ENCODE measurements around the gene QARS1. TPM values are rescaled to one million over a fixed set of nuclear protein-coding genes. Genes with fewer than 3 reads are reported as not detected.

QARS1 gene
- polyA plus RNA-seq, 3 donors: 142 to 326 (median 142) TPM

DNA sequence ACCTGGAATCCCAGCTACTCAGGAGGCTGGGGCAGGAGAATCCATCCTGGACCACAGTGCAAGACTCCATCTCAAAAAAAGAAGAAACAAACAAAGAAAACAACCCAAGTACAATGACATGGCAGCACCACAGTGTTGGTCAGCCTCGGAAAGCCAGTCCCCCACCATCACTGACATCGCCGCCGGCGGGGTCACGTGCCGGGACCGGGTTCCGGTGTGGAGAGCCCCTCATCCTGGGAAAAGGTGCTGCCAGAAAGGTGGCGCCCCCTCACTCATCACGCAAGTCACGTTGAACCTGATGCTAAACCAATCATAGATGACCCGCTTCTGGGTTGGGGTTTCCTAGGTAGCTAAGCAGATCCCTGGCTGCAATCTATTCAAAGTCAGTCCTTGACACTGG lies 28.4 kb downstream of the QARS1 start:
- Mint-ChIP-seq H3K4me1 (no peaks in the 10 kb centered on the region), H3K36me3 (peaks cover 63 to 79% of the 10 kb centered on the region in 2 donors), H3K9me3 (no peaks in the 10 kb centered on the region), H3K27ac (no peak overlapping the region), H3K4me3 (no peak overlapping the region), H3K27me3 (ENCODE audit: low read depth in 3 of 3) (no peaks in the 10 kb centered on the region)
- Histone ChIP-seq H3K9me3 (replicated peaks in 1 of 2; ENCODE audit: control insufficient read depth in 1 of 2, insufficient read depth in 1 of 2, low read length in 2 of 2) (no peaks in the 10 kb centered on the region), H2AFZ (ENCODE audit: insufficient read depth, low read depth, low read length, poor library complexity, severe bottlenecking) (no peak overlapping the region), H3K36me3 (replicated peaks in 1 of 2; ENCODE audit: control insufficient read depth in 1 of 2, insufficient read depth in 2 of 2, low read length in 2 of 2) (peaks cover 70 to 85% of the 10 kb centered on the region in 2 donors), H3K27ac (ENCODE audit: low read depth in 1 of 2, low read length in 2 of 2) (no peak overlapping the region), H4K20me1 (ENCODE audit: insufficient read depth, low read length) (peaks cover 73% of the 10 kb centered on the region), H3K4me1 (ENCODE audit: control insufficient read depth in 1 of 2, insufficient read depth in 2 of 2, low read length in 2 of 2) (no peaks in the 10 kb centered on the region), H3K79me2 (ENCODE audit: insufficient read depth, low read length) (peaks cover 75% of the 10 kb centered on the region), H3K4me3 (replicated peaks in 1 of 3; ENCODE audit: low read depth in 2 of 3, low read length in 3 of 3) (no peak overlapping the region), H3K27me3 (ENCODE audit: control insufficient read depth in 2 of 2, insufficient read depth in 2 of 2, low read length in 2 of 2) (no peaks in the 10 kb centered on the region), H3K9ac (ENCODE audit: insufficient read depth, low read length, poor library complexity, severe bottlenecking) (no peak overlapping the region), H3K4me2 (replicated peaks; ENCODE audit: extremely low read depth, low read length, poor library complexity, severe bottlenecking) (no peak overlapping the region)
- 100% methylated on average over 1 of the region's 13 CpGs for WGBS (ENCODE audit: insufficient coverage)
- no peak for TF ChIP-seq CTCF (IDR thresholded peaks at IDR 0.05)
- intact Hi-C loops (cut with micrococcal nuclease): no loop called here
- no peak for DNase-seq

DNA sequence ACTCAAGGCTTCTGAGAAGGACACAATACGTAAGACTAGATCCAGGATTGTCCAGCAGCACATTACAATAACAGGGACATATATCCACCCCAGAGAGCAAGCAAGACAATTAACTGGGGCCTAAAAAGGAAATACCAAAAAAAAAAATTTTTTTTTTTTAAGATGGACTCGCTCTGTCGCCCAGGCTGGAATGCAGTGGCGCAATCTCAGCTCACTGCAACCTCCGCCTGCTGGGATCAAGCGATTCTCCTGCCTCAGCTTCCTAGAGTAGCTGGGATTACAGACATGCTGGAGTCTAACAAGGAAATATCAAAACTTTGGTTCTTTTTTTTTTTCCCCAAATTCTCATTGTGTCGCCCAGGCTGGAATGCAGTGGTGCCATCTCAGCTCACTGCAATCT lies 46.5 kb downstream of the QARS1 start:
- Mint-ChIP-seq H3K4me1 (no peaks in the 10 kb centered on the region), H3K9me3 (peaks cover 0 to 1% (median 0%) of the 10 kb centered on the region in 7 donors), H3K36me3 (peaks cover 47 to 82% of the 10 kb centered on the region in 2 donors), H3K4me3 (no peak overlapping the region), H3K27me3 (ENCODE audit: low read depth in 3 of 3) (no peaks in the 10 kb centered on the region), H3K27ac (peak overlapping the region in 1 of 7 donors; percentile 50)
- H3K36me3 ChIP-seq (replicated peaks in 1 of 2; ENCODE audit: control insufficient read depth in 1 of 2, insufficient read depth in 2 of 2, low read length in 2 of 2): peaks cover 49 to 89% of the 10 kb centered on the region in 2 donors
- H2AFZ ChIP-seq (ENCODE audit: insufficient read depth, low read depth, low read length, poor library complexity, severe bottlenecking): no peak overlapping the region
- H3K27me3 ChIP-seq (ENCODE audit: control insufficient read depth in 2 of 2, insufficient read depth in 2 of 2, low read length in 2 of 2): no peaks in the 10 kb centered on the region
- H3K4me3 ChIP-seq (replicated peaks in 1 of 3; ENCODE audit: low read depth in 2 of 3, low read length in 3 of 3): no peak overlapping the region
- 84% methylated on average over 4 of the region's 7 CpGs for WGBS (ENCODE audit: insufficient coverage)
- DNase-seq: no peak
- H3K9ac ChIP-seq (ENCODE audit: insufficient read depth, low read length, poor library complexity, severe bottlenecking): no peak overlapping the region
- no peak for TF ChIP-seq CTCF (IDR thresholded peaks at IDR 0.05)
- intact Hi-C loops (cut with micrococcal nuclease): no loop called here
- no peak overlapping the region for H3K4me2 ChIP-seq (replicated peaks; ENCODE audit: extremely low read depth, low read length, poor library complexity, severe bottlenecking)
- H3K27ac ChIP-seq (ENCODE audit: low read depth in 1 of 2, low read length in 2 of 2): no peak overlapping the region
- H3K79me2 ChIP-seq (ENCODE audit: insufficient read depth, low read length): peaks cover 31% of the 10 kb centered on the region
- peaks cover 49% of the 10 kb centered on the region for H4K20me1 ChIP-seq (ENCODE audit: insufficient read depth, low read length)
- no peaks in the 10 kb centered on the region for H3K4me1 ChIP-seq (ENCODE audit: control insufficient read depth in 1 of 2, insufficient read depth in 2 of 2, low read length in 2 of 2)
- H3K9me3 ChIP-seq (replicated peaks in 1 of 2; ENCODE audit: control insufficient read depth in 1 of 2, insufficient read depth in 1 of 2, low read length in 2 of 2): no peaks in the 10 kb centered on the region

Measured in CD14-positive monocyte (primary cell).